Measurements from ENCODE around the gene CYCS.
"Not testable (repeated sequence)": the region's sequence is repeated elsewhere in the genome, so short reads cannot be mapped to it uniquely, and the experiment has no call there.

CYCS gene

DNA sequence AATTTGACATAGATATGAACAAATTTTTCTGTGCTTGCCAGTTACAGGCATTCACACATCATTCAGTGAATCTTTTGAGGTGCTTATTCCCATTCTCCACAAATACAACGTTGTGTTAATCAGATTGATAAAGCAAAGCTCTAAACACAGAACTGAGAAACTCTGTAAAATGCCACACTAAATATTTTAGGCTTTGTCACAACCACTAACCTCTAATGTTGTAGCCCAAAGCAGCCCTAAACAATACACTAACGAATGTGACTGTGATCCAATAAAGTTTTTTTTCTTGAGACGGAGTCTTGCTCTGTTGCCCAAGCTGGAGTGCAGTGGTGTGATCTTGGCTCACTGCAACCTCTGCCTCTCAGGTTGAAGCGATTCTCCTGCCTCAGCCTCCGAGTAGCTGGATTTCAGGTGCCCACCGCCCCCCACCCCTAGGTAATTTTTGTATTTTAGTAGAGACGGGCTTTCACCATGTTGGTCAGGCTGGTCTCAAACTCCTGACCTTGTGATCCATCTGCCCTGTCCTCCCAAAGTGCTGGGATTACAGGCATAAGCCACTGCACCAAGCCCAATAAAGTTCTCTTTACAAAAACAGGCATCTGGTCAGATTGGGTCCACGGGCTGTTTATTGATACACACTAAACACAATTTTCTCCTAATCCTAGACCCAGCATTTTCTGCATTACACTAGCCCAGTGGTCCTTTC lies 6.9 kb downstream of the CYCS start:
- DNase-seq (ENCODE audit: low read depth), result no peak
- H3K4me3 ChIP-seq (ENCODE audit: low read length), result no peak overlapping the region
- TF ChIP-seq, protein P1, sequence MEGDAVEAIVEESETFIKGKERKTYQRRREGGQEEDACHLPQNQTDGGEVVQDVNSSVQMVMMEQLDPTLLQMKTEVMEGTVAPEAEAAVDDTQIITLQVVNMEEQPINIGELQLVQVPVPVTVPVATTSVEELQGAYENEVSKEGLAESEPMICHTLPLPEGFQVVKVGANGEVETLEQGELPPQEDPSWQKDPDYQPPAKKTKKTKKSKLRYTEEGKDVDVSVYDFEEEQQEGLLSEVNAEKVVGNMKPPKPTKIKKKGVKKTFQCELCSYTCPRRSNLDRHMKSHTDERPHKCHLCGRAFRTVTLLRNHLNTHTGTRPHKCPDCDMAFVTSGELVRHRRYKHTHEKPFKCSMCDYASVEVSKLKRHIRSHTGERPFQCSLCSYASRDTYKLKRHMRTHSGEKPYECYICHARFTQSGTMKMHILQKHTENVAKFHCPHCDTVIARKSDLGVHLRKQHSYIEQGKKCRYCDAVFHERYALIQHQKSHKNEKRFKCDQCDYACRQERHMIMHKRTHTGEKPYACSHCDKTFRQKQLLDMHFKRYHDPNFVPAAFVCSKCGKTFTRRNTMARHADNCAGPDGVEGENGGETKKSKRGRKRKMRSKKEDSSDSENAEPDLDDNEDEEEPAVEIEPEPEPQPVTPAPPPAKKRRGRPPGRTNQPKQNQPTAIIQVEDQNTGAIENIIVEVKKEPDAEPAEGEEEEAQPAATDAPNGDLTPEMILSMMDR (conservative IDR thresholded peaks at IDR 0.05; ENCODE audit: low read depth, low read length), result no peak

DNA sequence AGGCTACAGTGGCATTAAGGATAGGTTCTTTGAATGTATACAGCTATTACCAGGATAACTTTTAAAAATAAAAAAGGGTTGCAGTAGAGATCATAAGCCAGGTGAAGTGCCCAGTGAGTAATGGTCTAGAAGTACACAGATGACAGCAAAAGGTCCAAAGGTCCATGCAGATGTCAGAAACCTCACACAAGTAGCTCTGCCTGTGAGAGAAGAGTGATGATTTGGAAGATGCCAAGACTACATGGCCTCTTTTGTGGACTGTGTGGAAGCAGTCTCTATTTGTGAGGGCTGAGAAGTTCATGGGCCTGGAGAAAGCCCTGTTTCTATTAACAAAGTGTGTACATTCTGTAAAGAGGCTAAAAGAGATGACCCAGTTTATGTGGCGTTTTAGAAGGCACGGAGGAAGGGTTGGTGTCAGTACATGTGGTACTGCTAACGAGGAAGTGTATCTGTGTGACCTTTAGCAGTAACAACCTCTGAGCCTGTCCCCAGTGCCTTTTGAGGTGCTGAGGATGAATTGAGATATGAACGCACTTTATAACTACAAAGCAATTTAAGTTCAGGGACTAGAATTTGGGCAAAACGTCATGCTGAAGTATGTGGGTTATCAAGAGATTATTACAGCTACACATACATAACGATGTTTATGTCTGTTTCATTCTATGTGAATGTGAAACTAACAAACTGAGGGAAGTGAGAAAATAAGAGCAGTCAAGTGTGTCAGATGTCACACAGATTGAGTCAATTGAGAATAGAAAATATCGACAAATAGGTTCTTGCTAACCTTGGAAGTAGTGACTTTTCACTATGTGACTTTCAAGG lies 7.6 kb downstream of the CYCS start:
- TF ChIP-seq, protein P1 (conservative IDR thresholded peaks at IDR 0.05; ENCODE audit: low read depth, low read length), result no peak
- DNase-seq (ENCODE audit: low read depth), result no peak
- H3K4me3 ChIP-seq (ENCODE audit: low read length), result no peak overlapping the region

DNA sequence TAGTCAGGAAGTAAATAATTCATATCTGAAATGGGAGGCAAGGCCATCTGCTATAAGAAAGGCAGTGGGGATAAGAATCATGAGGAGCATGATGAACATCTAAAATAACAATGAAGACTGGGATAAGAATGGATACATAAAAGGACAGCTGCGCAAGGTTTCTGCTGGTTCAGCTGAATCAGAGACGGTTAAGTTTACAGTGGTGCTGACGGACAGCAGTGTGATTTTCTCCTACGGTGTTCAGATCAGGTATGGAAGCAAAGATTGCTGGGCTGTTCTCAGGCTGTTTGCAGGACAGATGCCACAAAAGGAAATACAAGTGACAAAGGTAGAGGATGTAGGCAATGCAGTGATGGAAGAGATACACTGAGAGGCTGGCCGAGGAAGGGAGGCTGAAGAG lies 8.4 kb downstream of the CYCS start:
- DNase-seq (ENCODE audit: low read depth), result no peak
- no peak overlapping the region for H3K4me3 ChIP-seq (ENCODE audit: low read length)
- TF ChIP-seq, protein P1 (conservative IDR thresholded peaks at IDR 0.05; ENCODE audit: low read depth, low read length), result no peak

DNA sequence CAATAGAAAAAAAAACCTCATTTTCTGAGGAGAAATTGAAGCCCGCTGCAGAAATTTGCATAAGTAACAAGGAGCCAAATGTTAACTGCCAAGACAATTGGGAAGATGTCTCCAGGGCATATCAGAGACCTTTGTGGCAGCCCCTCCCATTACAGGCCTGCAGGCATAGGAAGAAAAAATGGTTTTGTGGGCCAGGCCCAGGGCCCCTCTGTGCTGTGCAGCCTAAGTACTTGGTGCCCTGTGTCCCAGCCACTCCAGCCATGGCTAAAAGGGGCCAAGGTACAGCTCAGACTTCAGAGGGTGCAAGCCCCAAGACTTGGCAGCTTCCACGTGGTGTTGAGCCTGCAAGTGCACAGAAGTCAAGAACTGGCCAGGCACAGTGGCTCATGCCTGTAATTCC lies 14.5 kb downstream of the CYCS start:
- not testable (repeated sequence) for DNase-seq (ENCODE audit: low read depth); H3K4me3 ChIP-seq (ENCODE audit: low read length)

DNA sequence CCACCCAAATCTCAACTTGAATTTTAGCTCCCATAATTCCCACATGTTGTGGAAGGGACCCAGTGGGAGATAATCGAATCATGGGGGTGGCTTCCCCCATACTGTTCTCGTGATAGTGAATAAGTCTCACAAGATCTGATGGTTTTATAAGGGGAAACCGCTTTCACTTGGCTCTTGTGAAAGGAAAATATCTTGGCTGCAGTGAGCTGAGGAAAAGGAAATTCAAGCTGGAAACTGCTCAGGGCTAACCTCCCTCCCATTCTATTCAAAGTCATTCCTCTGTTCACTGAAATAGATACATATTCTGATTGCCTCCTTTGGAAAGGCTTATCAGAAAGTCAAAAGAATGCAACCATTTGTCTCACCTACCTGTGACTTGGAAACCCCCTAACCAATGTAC lies 15.8 kb downstream of the CYCS start:
- no peak for DNase-seq (ENCODE audit: low read depth)
- no peak overlapping the region for H3K4me3 ChIP-seq (ENCODE audit: low read length)
- TF ChIP-seq, protein P1 (conservative IDR thresholded peaks at IDR 0.05; ENCODE audit: low read depth, low read length), result no peak

DNA sequence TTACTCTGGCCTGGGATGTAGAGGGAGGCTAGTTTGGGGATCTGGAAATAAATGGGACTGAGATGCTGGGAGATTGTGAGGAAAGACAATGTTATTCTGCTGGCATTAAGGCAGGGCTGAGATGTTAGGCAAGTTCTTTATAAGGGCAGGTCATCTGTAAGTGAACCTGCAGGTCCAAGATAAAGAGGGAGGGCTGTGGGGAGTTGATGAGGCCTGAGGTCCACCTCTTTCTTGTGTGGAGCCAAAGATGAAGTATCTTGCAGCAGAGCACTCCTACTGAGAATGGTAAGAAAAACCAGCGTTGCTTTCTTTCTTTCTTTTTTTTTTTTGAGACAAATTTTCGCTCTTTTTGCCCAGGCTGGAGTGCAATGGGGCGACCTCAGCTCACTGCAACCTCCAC lies 19.1 kb downstream of the CYCS start:
- no peak for DNase-seq (ENCODE audit: low read depth)
- TF ChIP-seq, protein P1 (conservative IDR thresholded peaks at IDR 0.05; ENCODE audit: low read depth, low read length), result no peak
- no peak overlapping the region for H3K4me3 ChIP-seq (ENCODE audit: low read length)

DNA sequence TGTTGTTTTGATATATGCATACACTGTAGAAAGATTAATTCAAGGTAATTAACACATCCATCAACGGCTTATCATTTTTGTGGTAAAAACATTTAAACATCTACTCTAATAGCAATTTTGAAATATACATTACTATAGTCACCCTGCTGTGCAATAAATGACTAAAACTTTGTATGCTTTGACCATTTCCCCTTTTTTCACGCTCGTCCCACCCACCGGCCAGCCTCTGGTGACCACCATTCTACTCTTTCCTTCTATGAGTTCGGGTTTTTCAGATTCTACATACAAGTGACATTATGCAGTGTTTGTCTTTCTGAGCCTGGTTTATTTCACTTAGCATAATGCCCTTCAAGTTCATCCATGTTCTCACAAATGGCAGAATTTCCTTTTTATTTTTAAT lies 21.3 kb downstream of the CYCS start:
- DNase-seq (ENCODE audit: low read depth), result no peak
- TF ChIP-seq, protein P1 (conservative IDR thresholded peaks at IDR 0.05; ENCODE audit: low read depth, low read length), result no peak
- H3K4me3 ChIP-seq (ENCODE audit: low read length), result no peak overlapping the region
